Activated CD4-positive, alpha-beta T cell treated with anti-CD3 and anti-CD28 coated beads, Interleukin-2, amount 50 U/mL, for 24 hours (primary cell): Measurements from ENCODE around the gene CERS6.
"Not testable (repeated sequence)": the region's sequence is repeated elsewhere in the genome, so short reads cannot be mapped to it uniquely, and the experiment has no call there.

Experiments used
- DNase-seq, 2 donors: peaks; one replicate each; pipeline ENCODE4 v3.0.0-alpha.2; 2020; ENCODE audit warnings: low read depth in 1 of 2, low spot score in 1 of 2

The CERS6 gene

DNA sequence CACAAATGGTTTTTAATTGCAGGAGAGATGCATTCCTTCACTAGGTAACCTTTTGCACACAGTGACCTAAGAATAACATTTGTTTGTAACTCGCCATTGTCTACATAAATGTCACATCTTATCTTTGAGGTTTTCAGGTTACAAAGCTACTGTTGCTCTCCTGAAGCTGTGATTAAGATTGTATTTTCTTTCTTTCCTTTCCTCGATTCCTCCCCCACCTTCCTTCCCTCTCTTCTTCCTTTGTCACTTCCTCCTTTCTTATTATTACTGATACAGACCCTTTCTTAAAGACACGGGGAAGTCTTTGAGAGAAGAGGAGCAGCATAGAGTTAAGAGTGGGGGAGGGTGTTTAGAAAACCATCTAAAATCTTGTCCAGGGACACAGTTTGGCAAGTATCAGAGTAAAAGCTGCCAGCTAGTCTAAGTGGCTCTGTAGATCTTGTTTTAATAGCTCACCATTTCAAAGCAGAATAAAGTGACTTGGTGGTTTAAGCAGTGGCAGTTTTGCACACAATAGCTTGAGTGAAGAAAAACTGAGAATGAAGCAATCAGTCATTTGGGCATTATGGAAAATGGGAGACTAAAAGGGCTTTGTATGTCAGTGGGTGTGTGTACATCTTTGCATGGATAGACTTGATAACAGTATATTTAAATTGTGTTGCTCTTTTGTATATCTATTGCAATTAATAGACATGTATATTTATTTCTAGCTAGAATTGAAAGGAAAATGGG lies 10.9 kb downstream of the CERS6 start:
- DNase-seq = no peak

DNA sequence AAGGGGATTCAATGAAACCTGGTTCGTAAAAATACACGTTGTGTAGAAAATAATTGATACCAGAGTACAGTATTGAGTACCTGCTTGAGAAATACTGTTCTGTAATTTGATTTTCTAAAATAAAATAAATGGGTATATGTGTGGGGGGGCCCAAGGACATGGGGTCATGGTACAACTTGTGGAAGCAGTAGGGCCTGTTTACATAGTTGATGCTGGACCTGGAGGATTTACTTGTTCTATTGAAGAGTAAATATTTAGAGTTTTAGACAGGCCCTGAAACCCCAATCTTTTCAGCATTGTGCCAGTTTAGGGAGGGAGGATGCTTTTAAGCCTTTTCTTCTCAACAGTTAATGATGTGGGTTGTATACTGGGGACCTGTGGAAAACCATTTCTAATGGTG lies 11.7 kb downstream of the CERS6 start:
- DNase-seq = no peak

DNA sequence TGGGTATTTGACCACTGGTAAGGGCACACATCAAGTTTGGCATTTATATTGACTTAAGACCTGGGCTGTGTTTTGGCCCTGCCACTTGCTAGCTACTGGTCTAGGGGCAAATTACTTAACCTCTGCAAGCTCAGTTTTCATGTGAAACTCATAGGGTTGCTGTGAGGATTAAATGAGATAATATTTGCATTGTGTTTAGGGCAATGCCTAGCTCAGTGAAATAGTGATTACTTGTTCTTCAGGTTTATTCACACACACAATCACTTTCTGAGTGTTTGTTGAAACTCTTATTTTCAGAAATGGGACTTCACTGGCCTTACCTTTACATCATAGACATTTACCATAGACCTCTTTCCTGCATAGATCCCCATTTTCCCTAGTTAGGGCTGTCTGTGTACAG lies 12.3 kb downstream of the CERS6 start:
- DNase-seq = no peak

DNA sequence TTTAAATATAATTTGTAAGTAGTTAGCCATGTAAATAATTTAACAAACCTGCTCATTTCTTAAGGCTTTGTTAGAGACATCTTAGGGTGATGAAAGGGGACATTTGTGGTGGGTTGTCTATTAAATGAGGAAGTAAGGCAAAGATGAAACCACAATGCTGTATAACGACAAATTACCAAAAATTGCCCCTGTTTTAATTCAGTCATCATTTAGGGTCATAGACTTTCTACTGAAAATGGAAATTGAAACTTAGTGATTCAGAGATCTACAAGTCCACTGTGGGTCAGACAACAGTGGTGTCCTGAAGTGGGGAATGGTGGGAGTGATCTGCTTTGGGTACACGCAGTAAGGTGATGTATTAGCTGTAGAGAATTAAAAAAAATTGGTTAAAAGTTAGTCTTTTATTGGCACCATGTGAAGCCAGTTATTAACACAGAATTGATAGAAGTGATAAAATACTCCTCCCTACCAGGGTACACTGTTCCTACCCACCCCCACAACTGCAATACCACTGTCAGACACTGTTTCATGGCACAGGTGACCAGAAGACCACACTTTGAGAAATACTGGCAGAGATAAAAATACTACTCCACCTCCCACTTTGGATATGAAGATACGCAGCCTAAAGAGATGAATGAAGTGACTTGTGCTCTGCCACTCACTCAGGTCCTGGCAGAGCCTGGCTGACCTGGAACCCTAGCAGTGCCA lies 13.4 kb downstream of the CERS6 start:
- no peak for DNase-seq

DNA sequence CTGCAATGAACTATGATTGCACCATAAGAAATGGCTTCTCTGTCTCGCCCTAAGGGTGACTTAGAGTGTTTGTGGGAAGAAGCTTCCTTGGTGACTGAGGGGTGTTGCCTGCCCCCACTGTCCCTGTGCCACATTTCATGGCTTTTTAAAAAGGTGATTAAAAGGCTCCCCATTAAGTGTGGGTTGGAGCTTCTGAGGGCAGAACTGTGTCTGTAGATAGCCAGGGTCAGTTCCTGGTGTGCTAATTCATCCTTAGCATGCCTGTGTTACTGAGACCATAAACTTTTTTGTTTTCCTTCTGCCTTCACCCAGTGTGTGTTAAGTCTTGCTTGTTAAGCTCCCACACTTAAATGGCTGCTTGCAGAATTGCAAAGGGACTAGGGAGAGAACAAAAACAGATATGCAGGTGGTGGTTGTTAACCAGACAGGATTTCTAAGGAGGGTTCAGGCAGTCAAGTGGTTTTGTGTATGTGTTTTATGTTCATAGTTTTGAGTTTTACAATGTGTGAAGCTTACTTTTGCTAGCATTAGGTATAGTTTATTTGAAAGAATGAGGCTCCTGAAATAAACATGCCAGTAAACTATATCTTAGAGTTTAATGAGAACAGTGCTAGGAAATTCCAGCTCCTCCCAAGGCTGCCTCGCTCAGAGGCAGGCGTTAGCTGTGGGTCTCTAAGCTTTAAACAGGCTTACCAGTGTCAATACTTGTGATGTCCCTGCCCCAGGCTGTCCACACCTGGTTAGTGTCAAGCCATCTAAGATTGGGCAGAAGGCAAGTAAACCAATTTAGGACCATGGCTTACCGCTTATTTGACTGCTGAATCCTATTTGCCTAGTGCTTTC lies 14.5 kb downstream of the CERS6 start:
- no peak for DNase-seq

DNA sequence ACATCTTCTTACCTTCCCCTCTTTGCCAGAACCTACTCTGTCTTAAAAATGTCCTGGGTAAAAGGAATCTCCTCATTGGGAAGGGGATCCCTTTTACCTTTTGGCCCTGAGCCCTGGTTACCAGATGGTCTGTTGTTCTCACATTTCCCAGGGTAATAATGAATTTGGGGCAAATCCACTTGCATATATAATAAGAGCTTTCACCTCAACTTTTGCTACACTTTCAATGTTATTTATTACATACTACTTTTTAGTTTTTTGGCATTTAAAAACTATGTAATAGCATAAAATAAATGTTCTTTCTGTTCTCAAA lies 15.0 kb downstream of the CERS6 start:
- no peak for DNase-seq

DNA sequence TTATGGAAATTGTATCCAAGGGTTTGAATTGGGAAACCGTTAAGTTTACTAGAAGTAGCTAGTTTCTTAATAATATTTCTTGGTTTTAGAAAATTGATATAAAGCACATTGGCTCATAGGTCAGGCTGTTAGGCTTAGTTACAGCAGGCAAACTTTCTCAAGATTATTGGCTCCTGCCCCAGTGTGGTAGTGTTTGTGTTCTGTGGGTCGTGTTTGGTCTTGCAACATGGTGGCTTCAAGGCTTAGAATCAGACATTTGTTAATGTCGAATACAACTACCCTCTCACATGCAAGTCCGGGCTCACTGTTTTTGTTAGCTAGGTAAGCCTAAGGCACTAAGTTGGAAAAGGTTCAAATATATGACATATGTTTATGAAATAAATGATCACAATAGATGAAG lies 19.6 kb downstream of the CERS6 start:
- no peak for DNase-seq

DNA sequence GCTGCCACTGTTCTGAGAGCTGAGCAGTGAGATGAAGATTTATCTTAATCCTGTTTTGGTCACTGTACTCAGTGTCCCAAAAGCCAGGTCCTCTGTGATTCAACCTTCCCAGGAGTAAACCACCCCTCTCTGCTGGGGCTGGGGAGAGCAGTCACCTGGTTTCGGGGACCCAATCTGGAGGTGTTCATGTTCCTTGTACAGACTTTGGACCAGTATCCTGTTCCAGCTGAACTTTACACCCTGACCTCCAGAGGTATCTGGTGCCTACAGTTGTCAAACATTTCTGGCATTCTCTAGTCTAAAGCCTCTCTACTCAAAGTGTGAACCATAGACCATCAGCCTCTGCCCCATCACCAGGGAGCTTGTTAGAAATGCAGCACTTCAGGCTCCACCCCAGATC lies 22.1 kb downstream of the CERS6 start:
- DNase-seq = no peak

DNA sequence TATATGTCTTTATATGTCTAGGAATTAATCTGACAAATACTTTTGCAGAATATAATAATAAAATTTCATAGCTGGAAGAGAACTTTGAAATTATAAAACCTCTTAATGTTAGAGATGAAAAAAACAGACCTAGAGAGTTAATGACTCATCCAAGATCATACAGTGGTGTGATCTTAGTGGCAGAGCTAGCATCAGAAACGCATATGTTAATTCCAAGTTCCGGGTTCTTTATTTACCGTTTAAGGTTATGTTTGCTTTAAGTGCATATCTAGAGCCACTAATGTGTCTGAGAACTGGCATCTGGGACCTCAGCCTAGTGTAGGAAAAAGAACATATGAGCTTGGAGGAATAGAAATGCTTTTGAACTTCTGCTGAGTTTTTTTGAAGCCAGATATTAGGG lies 24.3 kb downstream of the CERS6 start:
- DNase-seq = no peak

DNA sequence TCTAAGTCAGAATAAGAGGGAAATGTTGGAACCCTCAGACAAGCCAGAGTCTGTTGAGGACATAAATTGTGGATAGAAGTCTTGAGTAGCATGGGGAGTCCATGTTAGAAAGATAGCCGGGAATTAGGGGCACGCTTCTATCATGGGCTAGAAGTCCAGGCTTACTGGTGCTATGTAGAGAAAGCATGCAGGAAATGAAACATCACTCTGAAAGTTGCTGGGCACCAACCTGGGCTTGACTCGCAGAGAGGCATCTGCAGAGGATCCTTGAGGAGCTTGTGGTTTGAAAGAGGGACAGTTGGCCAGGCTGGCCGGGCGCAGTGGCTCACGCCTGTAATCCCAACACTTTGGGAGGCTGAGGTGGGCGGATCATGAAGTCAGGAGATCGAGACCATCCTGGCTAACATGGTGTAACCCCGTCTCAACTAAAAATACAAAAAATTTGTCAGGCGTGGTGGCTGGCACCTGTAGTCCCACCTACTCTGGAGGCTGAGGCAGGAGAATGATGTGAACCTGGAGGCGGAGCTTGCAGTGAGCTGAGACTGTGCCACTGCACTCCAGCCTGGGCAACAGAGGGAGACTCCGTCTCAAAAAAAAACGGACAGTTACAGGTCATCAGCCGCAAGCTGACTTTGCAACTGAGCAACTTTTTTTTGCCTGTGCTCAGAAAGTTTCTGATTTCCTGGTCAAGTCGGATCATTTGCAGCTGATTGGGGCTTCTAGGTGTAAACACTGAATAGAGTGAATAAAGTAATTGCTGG lies 24.9 kb downstream of the CERS6 start:
- DNase-seq = no peak

DNA sequence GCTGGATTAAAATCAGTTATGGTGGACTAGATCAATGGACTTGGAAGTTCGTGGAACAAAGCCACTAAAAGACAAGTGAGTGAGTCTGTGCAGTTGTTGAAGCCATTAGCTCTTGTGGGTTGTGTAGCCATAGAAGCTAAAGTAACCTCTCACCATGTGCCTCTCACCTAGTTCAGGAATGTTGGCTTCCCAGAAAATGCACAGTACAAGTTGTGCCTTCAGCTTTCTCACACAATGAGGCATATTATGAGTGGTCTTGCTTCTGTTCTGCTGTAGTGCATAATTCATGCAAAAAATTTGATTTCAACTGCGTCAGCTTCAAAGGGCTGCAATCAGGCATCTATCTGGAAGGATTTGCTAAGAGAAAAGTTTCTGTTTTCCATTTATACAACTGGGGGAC lies 26.2 kb downstream of the CERS6 start:
- no peak for DNase-seq

DNA sequence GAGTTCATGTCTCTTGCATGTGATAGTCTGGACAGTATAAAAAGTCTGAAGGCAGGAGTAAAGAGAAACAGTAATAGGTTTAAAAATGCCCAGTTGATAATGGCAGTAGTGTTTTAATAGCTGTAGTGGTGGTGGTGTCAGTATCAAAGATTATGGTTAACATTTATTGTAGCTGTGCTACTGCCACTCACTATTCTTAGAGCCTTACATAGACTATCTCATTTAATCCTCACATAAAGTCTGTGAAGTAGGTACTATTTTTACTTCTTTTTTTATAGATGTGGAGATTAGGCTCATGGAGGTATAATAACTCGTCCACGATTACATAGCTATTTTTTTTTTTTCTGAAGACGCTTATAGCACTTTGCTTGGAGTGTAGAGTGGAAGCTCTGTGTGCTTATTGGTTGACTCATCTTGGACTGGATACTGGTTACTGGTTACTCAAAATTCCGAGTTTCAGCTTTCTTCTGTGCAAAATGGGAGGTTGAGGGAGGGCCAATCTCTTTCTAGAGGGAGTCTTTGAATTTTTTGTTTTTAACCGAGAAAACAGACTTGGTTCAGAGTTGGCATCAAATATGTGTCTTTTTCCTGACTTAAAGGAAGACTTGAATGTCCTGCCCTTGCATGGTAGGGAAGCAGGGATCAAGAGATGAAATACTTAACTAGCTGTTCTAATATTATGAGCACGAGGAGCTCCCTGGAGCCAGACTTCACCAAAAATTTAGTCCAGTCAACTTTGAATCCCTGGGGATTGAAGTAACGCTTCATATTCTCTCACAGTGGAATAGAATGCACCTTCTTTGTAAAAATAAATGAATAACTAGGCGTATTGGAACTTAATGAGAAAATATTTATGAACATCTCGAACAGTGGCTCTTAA lies 27.1 kb downstream of the CERS6 start:
- DNase-seq = no peak

DNA sequence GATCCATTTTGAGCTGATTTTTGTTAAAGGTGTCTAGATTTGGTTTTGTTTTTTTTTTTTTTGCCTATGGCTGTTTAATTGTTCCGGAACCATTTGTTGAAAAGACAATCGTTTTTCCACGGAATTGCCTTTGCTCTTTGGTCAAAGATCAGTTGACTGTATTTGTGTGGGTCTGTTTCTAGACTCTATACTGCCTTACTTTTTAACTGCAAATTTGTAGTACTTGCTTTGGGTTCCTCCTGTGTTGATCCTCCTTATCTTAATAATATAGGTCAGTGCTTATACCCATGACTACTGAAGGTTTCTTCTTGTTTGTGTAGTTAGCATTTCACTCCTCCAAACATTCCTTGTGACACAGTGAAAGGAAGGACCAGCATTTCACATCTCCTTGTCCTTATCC lies 30.4 kb downstream of the CERS6 start:
- no peak for DNase-seq

DNA sequence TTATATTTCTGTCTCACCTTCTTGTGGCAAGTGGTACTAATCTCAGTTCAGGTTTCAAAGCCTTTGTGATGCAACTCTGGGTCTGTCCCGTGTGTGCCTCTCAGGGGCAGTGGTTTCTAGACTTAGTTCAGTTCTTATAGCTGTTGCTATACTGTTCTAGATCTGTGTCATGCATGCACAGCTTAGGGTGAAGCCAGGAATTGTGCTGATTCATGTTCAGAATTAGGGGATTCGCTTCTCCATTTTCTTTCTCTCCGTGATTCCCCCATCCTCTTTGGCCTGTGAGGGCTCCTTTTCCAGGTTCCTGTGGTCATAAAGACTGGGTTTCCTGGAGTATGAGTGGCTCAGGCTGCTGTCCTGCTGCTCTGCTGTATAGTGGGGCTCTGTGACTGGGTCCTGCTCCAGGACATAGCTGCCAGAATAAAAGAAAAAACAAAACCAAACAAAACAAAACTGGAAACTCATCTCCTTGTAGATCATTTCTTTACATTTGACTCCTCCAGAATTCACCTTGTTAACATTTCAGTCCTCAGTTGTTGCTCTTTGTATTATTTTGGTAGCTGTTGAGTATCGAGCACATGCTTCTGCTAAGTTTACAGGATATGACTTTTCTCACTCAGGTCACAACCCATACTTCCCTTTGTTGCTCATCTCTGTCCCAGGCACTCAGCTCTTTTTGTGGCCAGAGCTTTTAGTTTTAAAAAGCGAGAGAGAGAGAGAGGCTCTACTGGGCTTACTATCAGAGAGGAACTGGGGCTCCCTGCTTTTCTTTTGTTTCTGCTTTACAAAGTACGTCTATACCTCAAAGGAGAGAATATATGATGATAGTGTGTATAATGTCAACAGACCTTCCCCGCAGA lies 34.2 kb downstream of the CERS6 start:
- peak in 1 of 2 donors; percentile 49 for DNase-seq

DNA sequence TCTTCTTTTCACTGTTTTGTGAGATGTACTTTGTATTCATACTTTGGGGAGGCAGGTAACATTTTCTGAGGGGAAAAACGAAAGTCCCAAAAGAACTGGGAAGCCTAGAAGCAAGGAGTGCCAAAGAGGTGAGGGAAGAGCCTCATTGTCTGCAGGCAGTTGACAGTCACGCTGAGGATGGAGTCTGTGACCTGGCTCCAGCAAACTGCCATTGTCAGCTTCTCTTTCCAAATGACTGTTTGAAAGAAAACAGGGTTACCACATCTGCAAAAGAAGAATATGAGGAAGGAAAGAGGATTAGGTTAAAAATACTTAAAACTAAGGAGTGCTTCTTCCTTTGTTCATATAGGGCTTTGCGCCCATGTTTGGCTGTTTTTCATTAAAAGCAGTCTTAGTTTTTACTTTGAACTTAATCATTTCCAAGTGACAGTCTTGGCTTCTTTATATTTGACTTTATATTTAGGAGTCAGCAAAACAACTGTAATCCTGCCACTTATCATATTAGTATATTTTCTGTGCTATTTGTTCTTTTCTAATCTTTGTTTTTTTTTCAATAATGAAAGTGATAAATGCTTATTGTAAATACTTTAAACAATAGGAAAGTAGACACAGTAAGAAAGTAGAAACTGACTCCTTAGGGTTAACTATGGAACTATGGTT lies 35.0 kb downstream of the CERS6 start:
- DNase-seq = no peak

DNA sequence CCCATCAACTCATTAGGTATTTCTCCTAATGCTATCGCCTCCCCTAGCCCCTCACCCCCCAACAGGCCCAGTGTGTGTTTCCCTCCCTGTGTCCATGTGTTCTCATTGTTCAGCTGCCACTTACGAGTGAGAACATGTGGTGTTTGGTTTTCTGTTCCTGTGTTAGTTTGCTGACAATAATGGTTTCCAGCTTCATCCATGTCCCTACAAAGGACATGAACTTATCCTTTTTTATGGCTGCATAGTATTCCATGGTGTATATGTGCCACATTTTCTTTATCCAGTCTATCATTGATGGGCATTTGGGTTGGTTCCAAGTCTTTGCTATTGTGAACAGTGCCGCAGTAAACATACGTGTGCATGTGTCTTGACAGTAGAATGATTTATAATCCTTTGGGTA lies 35.7 kb downstream of the CERS6 start:
- DNase-seq = not testable (repeated sequence)

DNA sequence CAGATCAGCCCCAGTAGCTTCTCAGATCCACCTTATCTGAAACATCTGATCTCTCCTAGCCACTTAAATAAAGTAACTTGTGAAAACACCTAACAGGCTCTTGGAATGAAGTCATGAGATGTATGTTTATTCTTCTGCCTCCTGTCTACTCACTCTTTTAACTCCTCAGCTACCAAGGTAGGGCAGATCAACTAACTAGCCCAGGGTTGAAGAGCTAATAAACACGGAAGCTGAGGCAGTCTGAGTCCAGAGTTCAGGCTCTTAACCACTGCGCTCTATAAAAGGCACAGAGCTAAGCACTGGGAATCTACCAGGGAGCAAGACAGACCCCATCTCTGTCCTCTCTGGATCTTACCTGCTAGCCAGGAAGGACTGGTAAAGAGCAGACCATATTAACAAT lies 37.1 kb downstream of the CERS6 start:
- DNase-seq = not testable (repeated sequence)

DNA sequence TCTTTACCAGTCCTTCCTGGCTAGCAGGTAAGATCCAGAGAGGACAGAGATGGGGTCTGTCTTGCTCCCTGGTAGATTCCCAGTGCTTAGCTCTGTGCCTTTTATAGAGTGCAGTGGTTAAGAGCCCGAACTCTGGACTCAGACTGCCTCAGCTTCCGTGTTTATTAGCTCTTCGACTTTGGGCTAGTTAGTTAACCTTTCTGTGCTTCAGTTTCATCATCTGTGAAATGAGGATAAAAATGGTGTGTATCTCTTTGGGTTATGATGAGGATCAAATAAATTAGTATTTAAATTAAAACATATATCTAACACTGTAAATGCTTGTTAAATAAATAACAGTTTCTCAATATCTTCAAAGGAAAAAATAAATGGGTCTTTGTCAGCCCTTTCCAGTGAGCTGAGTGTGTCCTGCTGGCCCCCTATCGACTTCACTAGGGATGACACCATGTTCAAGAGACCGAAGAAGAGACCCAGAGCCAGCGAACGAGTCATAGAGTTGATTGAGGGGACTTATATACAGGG lies 38.2 kb downstream of the CERS6 start:
- no peak for DNase-seq

DNA sequence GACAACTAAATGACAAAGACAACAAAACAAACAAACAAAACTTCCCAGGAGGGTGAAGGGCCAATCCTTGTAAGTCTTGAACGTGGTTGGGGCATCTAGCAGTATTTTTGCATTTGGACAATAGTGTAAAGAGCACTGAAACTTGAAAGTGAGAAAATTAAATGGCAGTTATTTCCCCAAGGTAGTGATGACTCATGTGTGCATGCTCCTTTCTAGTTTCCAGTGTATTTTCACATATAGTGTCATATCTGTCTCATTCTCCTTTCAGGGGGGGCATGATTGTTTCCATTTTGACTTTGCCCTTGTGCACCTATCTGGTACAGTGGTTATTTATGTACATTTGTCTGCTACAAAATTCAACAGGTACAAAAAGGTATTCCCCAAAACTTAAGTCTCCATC lies 39.5 kb downstream of the CERS6 start:
- DNase-seq = no peak
